ENCODE results near the gene WDR44. TPM values are rescaled to one million over a fixed set of nuclear protein-coding genes. Genes with fewer than 3 reads are reported as not detected.

Gene WDR44
- total RNA-seq = 8.2 and 10.3 TPM in 2 replicates

GRCh38 chrX:118345464-118346257 is at the start of gene WDR44:
WDR44 (plus strand) TSS chrX:118346106; CDS start chrX:118346504, 398 bp downstream.

GRCh38 chrX:118495061-118495921 is 149.4 kb downstream of the WDR44 start, which contains the start of gene DOCK11:
DOCK11 (plus strand) TSS chrX:118495815; CDS start chrX:118495972, 157 bp downstream.

Other genes starting within 250 kb of the WDR44 start
- gene KLHL13, start 229.3 kb upstream of the WDR44 start, total RNA-seq = 1.1 and 1.5 TPM in 2 replicates
- gene DOCK11, start 149.7 kb downstream of the WDR44 start, total RNA-seq = 49.1 and 94.3 TPM in 2 replicates